ENCODE data around the gene TEDC2. TPM values are rescaled to one million over a fixed set of nuclear protein-coding genes. Genes with fewer than 3 reads are reported as not detected.
"Not testable (repeated sequence)": the region's sequence is repeated elsewhere in the genome, so short reads cannot be mapped to it uniquely, and the experiment has no call there.

TEDC2 gene
- total RNA-seq, 1 experiment from 2014 or later = 35.5 TPM

DNA sequence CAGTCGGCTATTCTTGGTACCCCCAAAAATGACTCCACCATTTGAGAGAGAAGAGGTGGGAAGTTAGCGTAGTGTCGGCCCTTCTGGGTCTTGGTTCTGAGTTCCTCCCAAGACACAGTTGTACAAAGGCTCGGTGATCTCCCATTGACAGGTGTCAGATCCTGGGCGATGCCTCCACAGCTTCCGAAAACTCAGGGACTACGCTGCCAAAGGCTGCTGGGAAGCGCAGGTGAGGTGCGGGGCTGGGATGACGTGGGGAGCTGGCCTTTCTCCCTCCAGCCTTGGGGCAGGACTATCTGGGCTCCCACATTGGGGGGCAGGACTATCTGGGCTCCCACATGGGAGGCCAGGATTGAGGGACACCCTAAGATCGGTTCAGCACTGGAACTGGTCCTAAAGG lies 20.3 kb upstream of the TEDC2 start:
- Histone ChIP-seq H2AFZ (ENCODE audit: low read length) (no peak overlapping the region), H3K36me3 (ENCODE audit: low read depth, low read length) (peaks cover 15% of the 10 kb centered on the region; the same call in 1 of the 2 replicates), H3K9ac (ENCODE audit: low read length) (no peak overlapping the region), H3K79me2 (ENCODE audit: low read length) (no peaks in the 10 kb centered on the region), H3K4me2 (ENCODE audit: low read length) (no peak overlapping the region), H4K20me1 (ENCODE audit: low read length) (no peaks in the 10 kb centered on the region), H3K4me3 (ENCODE audit: low read length) (no peak overlapping the region), H3K4me1 (ENCODE audit: insufficient read depth, low read length) (no peaks in the 10 kb centered on the region), H3F3A (ENCODE audit: low read length, unreplicated experiment) (no peaks in the 10 kb centered on the region), H3K27me3 (ENCODE audit: low read length) (no peaks in the 10 kb centered on the region), H3K9me2 (replicated peaks; ENCODE audit: low read length) (no peaks in the 10 kb centered on the region), H3K9me3 (ENCODE audit: low read length) (no peaks in the 10 kb centered on the region), H3K27ac (ENCODE audit: low read length) (no peak overlapping the region)
- ChIA-PET CTCF (no interaction called here), POLR2A (ENCODE audit: unreplicated experiment) (no interaction called here)
- ATAC-seq = no peak
- DNase-seq = no peak
- TF ChIP-seq EZH2phosphoT487 (IDR thresholded peaks at IDR 0.05; ENCODE audit: borderline replicate concordance, low read length) (no peak), EZH2 (IDR thresholded peaks at IDR 0.05; ENCODE audit: low read length, unreplicated experiment) (no peak)
- TF ChIP-seq, protein P1, sequence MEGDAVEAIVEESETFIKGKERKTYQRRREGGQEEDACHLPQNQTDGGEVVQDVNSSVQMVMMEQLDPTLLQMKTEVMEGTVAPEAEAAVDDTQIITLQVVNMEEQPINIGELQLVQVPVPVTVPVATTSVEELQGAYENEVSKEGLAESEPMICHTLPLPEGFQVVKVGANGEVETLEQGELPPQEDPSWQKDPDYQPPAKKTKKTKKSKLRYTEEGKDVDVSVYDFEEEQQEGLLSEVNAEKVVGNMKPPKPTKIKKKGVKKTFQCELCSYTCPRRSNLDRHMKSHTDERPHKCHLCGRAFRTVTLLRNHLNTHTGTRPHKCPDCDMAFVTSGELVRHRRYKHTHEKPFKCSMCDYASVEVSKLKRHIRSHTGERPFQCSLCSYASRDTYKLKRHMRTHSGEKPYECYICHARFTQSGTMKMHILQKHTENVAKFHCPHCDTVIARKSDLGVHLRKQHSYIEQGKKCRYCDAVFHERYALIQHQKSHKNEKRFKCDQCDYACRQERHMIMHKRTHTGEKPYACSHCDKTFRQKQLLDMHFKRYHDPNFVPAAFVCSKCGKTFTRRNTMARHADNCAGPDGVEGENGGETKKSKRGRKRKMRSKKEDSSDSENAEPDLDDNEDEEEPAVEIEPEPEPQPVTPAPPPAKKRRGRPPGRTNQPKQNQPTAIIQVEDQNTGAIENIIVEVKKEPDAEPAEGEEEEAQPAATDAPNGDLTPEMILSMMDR (conservative IDR thresholded peaks at IDR 0.05; ENCODE audit: low read depth, low read length) = no peak
- no TSS peak for BruUV-seq (replicated peaks)
- intact Hi-C loops (cut with micrococcal nuclease) = no loop called here

DNA sequence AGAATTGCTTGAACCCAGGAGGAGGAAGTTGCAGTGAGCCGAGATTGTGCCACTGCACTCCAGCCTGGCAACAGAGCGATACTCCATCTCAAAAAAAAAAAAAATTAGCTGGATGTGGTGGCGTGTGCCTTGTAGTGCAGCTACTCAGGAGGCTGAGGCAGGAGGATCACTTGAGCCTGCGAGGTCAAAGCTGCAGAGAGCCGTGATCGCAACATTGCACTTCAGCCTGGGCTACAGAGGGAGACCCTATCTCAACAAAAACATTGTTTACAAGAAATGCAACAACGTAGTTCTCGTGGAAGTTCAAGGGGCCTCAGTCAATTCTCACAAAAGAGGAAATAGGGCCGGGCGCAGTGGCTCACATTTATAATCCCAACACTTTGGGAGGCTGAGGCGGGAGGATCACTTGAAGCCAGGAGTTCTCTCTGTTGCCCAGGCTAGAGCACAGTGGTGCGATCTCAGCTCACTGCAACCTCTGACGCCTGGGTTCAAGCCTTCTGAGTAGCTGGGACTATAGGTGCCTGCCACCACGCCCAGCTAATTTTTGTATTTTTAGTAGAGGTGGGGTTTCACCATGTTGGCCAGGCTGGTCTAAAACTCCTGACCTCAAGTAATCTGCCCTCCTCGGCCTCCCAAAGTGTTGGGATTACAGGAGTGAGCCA lies 18.6 kb upstream of the TEDC2 start:
- H3K4me2 ChIP-seq (ENCODE audit: low read length); CTCF ChIA-PET; ATAC-seq; intact Hi-C loops (cut with micrococcal nuclease); H3K9me2 ChIP-seq (replicated peaks; ENCODE audit: low read length); H3K27ac ChIP-seq (ENCODE audit: low read length); H4K20me1 ChIP-seq (ENCODE audit: low read length); BruUV-seq (replicated peaks); H2AFZ ChIP-seq (ENCODE audit: low read length); DNase-seq; H3K4me3 ChIP-seq (ENCODE audit: low read length); H3K27me3 ChIP-seq (ENCODE audit: low read length); H3K9ac ChIP-seq (ENCODE audit: low read length); H3F3A ChIP-seq (ENCODE audit: low read length, unreplicated experiment); POLR2A ChIA-PET (ENCODE audit: unreplicated experiment); H3K4me1 ChIP-seq (ENCODE audit: insufficient read depth, low read length); H3K9me3 ChIP-seq (ENCODE audit: low read length); H3K79me2 ChIP-seq (ENCODE audit: low read length): not testable (repeated sequence)
- H3K36me3 ChIP-seq (ENCODE audit: low read depth, low read length) = peaks cover 13% of the 10 kb centered on the region

DNA sequence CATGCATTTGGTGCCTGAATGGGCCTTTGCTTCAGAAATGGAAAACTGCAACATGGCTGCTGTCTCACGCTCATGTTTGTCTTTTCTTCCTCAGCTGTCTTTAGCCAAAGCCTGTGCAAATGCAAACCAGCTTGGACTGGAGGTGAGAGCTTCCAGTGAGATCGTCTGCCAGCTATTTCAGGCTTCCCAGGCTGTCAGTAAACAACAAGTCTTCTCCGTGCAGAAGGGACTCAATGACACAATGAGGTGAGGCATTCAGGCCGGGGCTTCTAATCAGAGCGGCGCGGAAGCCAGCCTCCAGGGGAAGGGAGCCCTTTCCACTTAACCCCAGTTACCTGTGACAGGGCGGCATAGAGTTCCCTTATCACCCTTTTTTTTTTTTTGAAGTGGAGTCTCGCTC lies 16.4 kb upstream of the TEDC2 start:
- intact Hi-C loops (cut with micrococcal nuclease) = no loop called here
- ChIA-PET CTCF (no interaction called here), POLR2A (ENCODE audit: unreplicated experiment) (no interaction called here)
- H3K4me3 ChIP-seq (ENCODE audit: low read length) = no peak overlapping the region
- H3K36me3 ChIP-seq (ENCODE audit: low read depth, low read length) = peaks cover 9% of the 10 kb centered on the region
- H3K27ac ChIP-seq (ENCODE audit: low read length) = no peak overlapping the region
- H3K9me3 ChIP-seq (ENCODE audit: low read length) = no peaks in the 10 kb centered on the region
- DNase-seq (no peak), ATAC-seq (no peak)
- no peaks in the 10 kb centered on the region for H4K20me1 ChIP-seq (ENCODE audit: low read length)
- H3K9me2 ChIP-seq (replicated peaks; ENCODE audit: low read length) = no peaks in the 10 kb centered on the region
- H2AFZ ChIP-seq (ENCODE audit: low read length) = no peak overlapping the region
- H3K27me3 ChIP-seq (ENCODE audit: low read length) = no peaks in the 10 kb centered on the region
- H3K4me2 ChIP-seq (ENCODE audit: low read length) = no peak overlapping the region
- no peaks in the 10 kb centered on the region for H3F3A ChIP-seq (ENCODE audit: low read length, unreplicated experiment)
- no peaks in the 10 kb centered on the region for H3K79me2 ChIP-seq (ENCODE audit: low read length)
- TF ChIP-seq, protein P1 (conservative IDR thresholded peaks at IDR 0.05; ENCODE audit: low read depth, low read length) = no peak
- no peak for TF ChIP-seq EZH2phosphoT487 (IDR thresholded peaks at IDR 0.05; ENCODE audit: borderline replicate concordance, low read length)
- TF ChIP-seq EZH2 (IDR thresholded peaks at IDR 0.05; ENCODE audit: low read length, unreplicated experiment) = no peak
- no TSS peak for BruUV-seq (replicated peaks)
- no peaks in the 10 kb centered on the region for H3K4me1 ChIP-seq (ENCODE audit: insufficient read depth, low read length)
- no peak overlapping the region for H3K9ac ChIP-seq (ENCODE audit: low read length)

Data from PC-3 (cell line).